ENCODE measurements around the gene LMAN2L. TPM values are rescaled to one million over a fixed set of nuclear protein-coding genes. Genes with fewer than 3 reads are reported as not detected.

The LMAN2L gene
- total RNA-seq, 2 experiments from 2014 or later, result 7.4 to 7.9 TPM

GRCh38 chr2:96758987-96759386 is 19.1 kb upstream of the LMAN2L start:
- Mint-ChIP-seq H3K4me1 (ENCODE audit: low read depth) (peaks cover 38% of the 10 kb centered on the region), H3K4me3 (no peak overlapping the region), H3K27me3 (ENCODE audit: low read depth) (peaks cover under 1% of the 10 kb centered on the region), H3K9me3 (ENCODE audit: insufficient read depth) (no peaks in the 10 kb centered on the region), H3K27ac (no peak overlapping the region), H3K36me3 (ENCODE audit: low read depth) (no peaks in the 10 kb centered on the region)
- DNase-seq, result no peak
- no peak for ATAC-seq
- POLR2A ChIA-PET, result no interaction called here
- CTCF ChIA-PET, result interaction anchor here (1.1 to 6.2 kb wide), 4 partner anchors 11 to 99 kb away, joined by 3 to 112 read pairs (median 4); partner anchors contain the start of gene ANKRD39

GRCh38 chr2:96757477-96757860 is 17.6 kb upstream of the LMAN2L start:
- Mint-ChIP-seq H3K36me3 (ENCODE audit: low read depth) (no peaks in the 10 kb centered on the region), H3K4me1 (ENCODE audit: low read depth) (peaks cover 25% of the 10 kb centered on the region), H3K4me3 (no peak overlapping the region), H3K9me3 (ENCODE audit: insufficient read depth) (no peaks in the 10 kb centered on the region), H3K27me3 (ENCODE audit: low read depth) (peaks cover 2% of the 10 kb centered on the region), H3K27ac (no peak overlapping the region)
- DNase-seq, result no peak
- CTCF ChIA-PET, result no interaction called here
- POLR2A ChIA-PET, result no interaction called here
- ATAC-seq, result no peak

GRCh38 chr2:96756788-96757476 is 17.1 kb upstream of the LMAN2L start:
- H3K4me1 Mint-ChIP-seq (ENCODE audit: low read depth), result peaks cover 20% of the 10 kb centered on the region
- no peak overlapping the region for H3K27ac Mint-ChIP-seq
- no peak overlapping the region for H3K4me3 Mint-ChIP-seq
- ATAC-seq, result no peak
- H3K27me3 Mint-ChIP-seq (ENCODE audit: low read depth), result peaks cover 2% of the 10 kb centered on the region
- POLR2A ChIA-PET, result no interaction called here
- no peaks in the 10 kb centered on the region for H3K36me3 Mint-ChIP-seq (ENCODE audit: low read depth)
- H3K9me3 Mint-ChIP-seq (ENCODE audit: insufficient read depth), result no peaks in the 10 kb centered on the region
- CTCF ChIA-PET, result interaction anchor here (1.4 kb wide), 1 partner anchor 14 kb away, joined by 3 read pairs; no protein-coding TSS in a partner anchor
- DNase-seq, result no peak

DNA sequence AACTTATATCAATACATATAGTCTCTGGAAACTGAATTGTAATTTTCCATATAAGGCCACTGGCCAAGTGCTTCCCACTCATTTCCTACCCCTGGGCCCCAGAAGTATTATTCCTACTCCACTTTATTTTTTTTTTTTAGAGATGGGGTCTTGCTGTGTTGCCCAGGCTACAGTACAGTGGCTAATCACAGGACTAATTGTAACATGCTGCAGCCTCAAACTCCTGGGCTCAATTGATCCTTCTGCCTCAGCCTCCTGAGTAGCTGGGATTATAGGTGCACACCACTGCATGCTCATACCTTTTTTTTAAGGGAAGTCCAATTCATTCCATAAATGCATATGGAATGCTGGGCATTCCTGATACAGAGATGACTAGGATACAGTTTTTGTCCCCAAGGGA is 14.5 kb upstream of the LMAN2L start:
- ATAC-seq, result no peak
- H3K36me3 Mint-ChIP-seq (ENCODE audit: low read depth), result no peaks in the 10 kb centered on the region
- H3K27me3 Mint-ChIP-seq (ENCODE audit: low read depth), result peaks cover 12% of the 10 kb centered on the region
- DNase-seq, result no peak
- no peak overlapping the region for H3K27ac Mint-ChIP-seq
- CTCF ChIA-PET, result no interaction called here
- H3K9me3 Mint-ChIP-seq (ENCODE audit: insufficient read depth), result no peaks in the 10 kb centered on the region
- peaks cover 1% of the 10 kb centered on the region for H3K4me1 Mint-ChIP-seq (ENCODE audit: low read depth)
- no peak overlapping the region for H3K4me3 Mint-ChIP-seq
- POLR2A ChIA-PET, result no interaction called here

- POLR2A ChIA-PET, result no interaction called here
- no peak overlapping the region for H3K4me3 Mint-ChIP-seq
- no peak for ATAC-seq
These were observed 13.9 kb upstream of the LMAN2L start for GRCh38 chr2:96753661-96754282.

GRCh38 chr2:96751800-96752199 is 11.9 kb upstream of the LMAN2L start:
- no peak overlapping the region for H3K27ac Mint-ChIP-seq

More at GRCh38 chr2:96753661-96754282, 13.9 kb upstream of the LMAN2L start:
- Mint-ChIP-seq H3K36me3 (ENCODE audit: low read depth) (no peaks in the 10 kb centered on the region), H3K9me3 (ENCODE audit: insufficient read depth) (no peaks in the 10 kb centered on the region), H3K4me1 (ENCODE audit: low read depth) (no peaks in the 10 kb centered on the region), H3K27ac (no peak overlapping the region), H3K27me3 (ENCODE audit: low read depth) (peaks cover 12% of the 10 kb centered on the region)
- DNase-seq, result no peak
- CTCF ChIA-PET, result no interaction called here

DNA sequence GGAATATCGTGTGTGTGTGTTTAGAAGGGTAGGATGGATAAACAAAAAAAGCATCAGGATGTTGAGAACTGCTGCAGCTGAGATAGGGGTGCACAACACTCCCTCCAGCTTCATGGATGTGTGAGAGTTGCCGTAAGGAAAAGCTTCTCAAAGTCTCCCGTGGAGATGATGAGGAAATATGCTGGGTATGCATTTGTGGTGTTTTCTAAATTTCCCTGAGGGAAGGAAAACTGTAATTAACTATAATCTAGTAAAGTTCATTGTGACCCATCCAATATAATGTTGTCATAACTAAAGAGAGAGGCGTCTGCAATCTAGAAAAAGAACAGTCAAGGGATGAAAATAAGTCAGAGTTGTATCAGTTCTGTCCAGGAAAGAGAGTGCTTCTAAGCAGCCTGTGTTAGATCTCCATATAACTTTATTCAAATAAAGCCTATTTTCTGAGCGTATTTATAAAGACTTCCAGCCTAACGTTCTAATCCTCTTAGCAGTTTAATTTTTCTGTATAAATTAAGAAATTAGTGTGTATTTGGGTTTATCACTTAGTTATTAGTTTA is 7.3 kb upstream of the LMAN2L start:
- ChIA-PET POLR2A (no interaction called here), CTCF (no interaction called here)
- Mint-ChIP-seq H3K9me3 (ENCODE audit: insufficient read depth) (no peaks in the 10 kb centered on the region), H3K4me3 (no peak overlapping the region), H3K27ac (no peak overlapping the region), H3K36me3 (ENCODE audit: low read depth) (no peaks in the 10 kb centered on the region), H3K27me3 (ENCODE audit: low read depth) (peaks cover 16% of the 10 kb centered on the region), H3K4me1 (ENCODE audit: low read depth) (peaks cover 6% of the 10 kb centered on the region)
- no peak for DNase-seq
- no peak for ATAC-seq

More at GRCh38 chr2:96751800-96752199, 11.9 kb upstream of the LMAN2L start:
- Mint-ChIP-seq H3K4me1 (ENCODE audit: low read depth) (no peaks in the 10 kb centered on the region), H3K27me3 (ENCODE audit: low read depth) (peaks cover 16% of the 10 kb centered on the region), H3K4me3 (no peak overlapping the region), H3K9me3 (ENCODE audit: insufficient read depth) (no peaks in the 10 kb centered on the region), H3K36me3 (ENCODE audit: low read depth) (no peaks in the 10 kb centered on the region)
- no peak for ATAC-seq
- POLR2A ChIA-PET, result no interaction called here
- DNase-seq, result no peak
- CTCF ChIA-PET, result no interaction called here

- peak overlapping the region; percentile 92 for H3K4me3 Mint-ChIP-seq
- no peak for DNase-seq
- ChIA-PET CTCF (interaction anchor here (1.5 kb wide), 1 partner anchor 21 kb away, joined by 4 read pairs; the partner anchor contains the start of gene CNNM4), POLR2A (no interaction called here)
- no peak for ATAC-seq
- no peaks in the 10 kb centered on the region for H3K27me3 Mint-ChIP-seq (ENCODE audit: low read depth)
- peak overlapping the region; percentile 86 for H3K27ac Mint-ChIP-seq
- H3K36me3 Mint-ChIP-seq (ENCODE audit: low read depth), result peaks cover 6% of the 10 kb centered on the region
- H3K4me1 Mint-ChIP-seq (ENCODE audit: low read depth), result peaks cover 39% of the 10 kb centered on the region
- H3K9me3 Mint-ChIP-seq (ENCODE audit: insufficient read depth), result no peaks in the 10 kb centered on the region
These were observed 710 bp downstream of the LMAN2L start for GRCh38 chr2:96739076-96739632.

- ChIA-PET POLR2A (no interaction called here), CTCF (interaction anchor here (1.5 kb wide), 1 partner anchor 22 kb away, joined by 4 read pairs; the partner anchor contains the start of gene CNNM4)
- peaks cover 16% of the 10 kb centered on the region for H3K36me3 Mint-ChIP-seq (ENCODE audit: low read depth)
- DNase-seq, result no peak
- ATAC-seq, result no peak
- peak overlapping the region; percentile 41 for H3K27ac Mint-ChIP-seq
- H3K27me3 Mint-ChIP-seq (ENCODE audit: low read depth), result no peaks in the 10 kb centered on the region
- H3K4me3 Mint-ChIP-seq, result no peak overlapping the region
- H3K9me3 Mint-ChIP-seq (ENCODE audit: insufficient read depth), result no peaks in the 10 kb centered on the region
- peaks cover 34% of the 10 kb centered on the region for H3K4me1 Mint-ChIP-seq (ENCODE audit: low read depth)
These were observed 2.0 kb downstream of the LMAN2L start for GRCh38 chr2:96737831-96738230.

- no peak for ATAC-seq
- Mint-ChIP-seq H3K4me1 (ENCODE audit: low read depth) (peaks cover 32% of the 10 kb centered on the region), H3K9me3 (ENCODE audit: insufficient read depth) (no peaks in the 10 kb centered on the region), H3K36me3 (ENCODE audit: low read depth) (peaks cover 17% of the 10 kb centered on the region), H3K27me3 (ENCODE audit: low read depth) (no peaks in the 10 kb centered on the region), H3K4me3 (no peak overlapping the region), H3K27ac (no peak overlapping the region)
- ChIA-PET POLR2A (interaction anchor here (1.2 kb wide), 1 partner anchor 23 kb away, joined by 3 read pairs; the partner anchor contains the start of gene CNNM4), CTCF (interaction anchor here (1.5 kb wide), 1 partner anchor 26 kb away, joined by 6 read pairs; no protein-coding TSS in a partner anchor)
- no peak for DNase-seq
These were observed 2.6 kb downstream of the LMAN2L start for GRCh38 chr2:96737251-96737650.

GRCh38 chr2:96734880-96735583 is 4.8 kb downstream of the LMAN2L start:
- DNase-seq (no peak), ATAC-seq (no peak)
- no peak overlapping the region for H3K27ac Mint-ChIP-seq
- H3K27me3 Mint-ChIP-seq (ENCODE audit: low read depth), result no peaks in the 10 kb centered on the region
- H3K4me1 Mint-ChIP-seq (ENCODE audit: low read depth), result peaks cover 22% of the 10 kb centered on the region
- no peak overlapping the region for H3K4me3 Mint-ChIP-seq
- ChIA-PET POLR2A (no interaction called here), CTCF (interaction anchor here (0.8 to 1.3 kb wide), 2 partner anchors 26 to 39 kb away, joined by 3 read pairs; partner anchors contain the start of gene CNNM4)
- no peaks in the 10 kb centered on the region for H3K9me3 Mint-ChIP-seq (ENCODE audit: insufficient read depth)
- H3K36me3 Mint-ChIP-seq (ENCODE audit: low read depth), result peaks cover 25% of the 10 kb centered on the region
